ENCODE data around the gene TMC5. TPM values are rescaled to one million over a fixed set of nuclear protein-coding genes. Genes with fewer than 3 reads are reported as not detected.
A peak's percentile ranks its signal among the peaks of the same experiment; 100 is the strongest.

The TMC5 gene
- total RNA-seq, 6 donors from 2014 or later, result 37.1 to 99.5 (median 62.4) TPM

- DNase-seq, result no peak
- no peak for ATAC-seq (ENCODE audit: low FRiP score in 2 of 2)
- Histone ChIP-seq H3K27ac (no peak overlapping the region), H3K36me3 (peaks cover 0 to 37% (median 15%) of the 10 kb centered on the region in 4 donors), H3K9me3 (no peaks in the 10 kb centered on the region), H3K4me3 (no peak overlapping the region), H3K4me1 (no peaks in the 10 kb centered on the region), H3K27me3 (no peaks in the 10 kb centered on the region)
- TF ChIP-seq POLR2A (IDR thresholded peaks at IDR 0.05), result no peak
- WGBS, 2 donors, result 77 to 90% methylated on average over 11 to 12 of the region's 12 CpGs
These were observed 46.0 kb downstream of the TMC5 start for GRCh38 chr16:19463468-19464315.

GRCh38 chr16:19468300-19468699, 50.6 kb downstream of the TMC5 start:
- TF ChIP-seq POLR2A (IDR thresholded peaks at IDR 0.05), result no peak
- TF ChIP-seq POLR2AphosphoS5 (IDR thresholded peaks at IDR 0.05), result no peak
- no peak for TF ChIP-seq CTCF (IDR thresholded peaks at IDR 0.05)
- TF ChIP-seq EP300 (IDR thresholded peaks at IDR 0.05), result no peak
- H3K4me3 ChIP-seq, result no peak overlapping the region
- no peaks in the 10 kb centered on the region for H3K27me3 ChIP-seq
- H3K4me1 ChIP-seq, result no peaks in the 10 kb centered on the region
- no peaks in the 10 kb centered on the region for H3K9me3 ChIP-seq
- DNase-seq (no peak), ATAC-seq (ENCODE audit: low FRiP score in 2 of 2) (no peak)
- 87 to 89% methylated on average over 3 of the region's 3 CpGs for WGBS, 2 donors
- H3K36me3 ChIP-seq, result peaks cover 4 to 50% (median 26%) of the 10 kb centered on the region in 4 donors
- H3K27ac ChIP-seq, result no peak overlapping the region

GRCh38 chr16:19472482-19472881, 54.8 kb downstream of the TMC5 start:
- Histone ChIP-seq H3K9me3 (no peaks in the 10 kb centered on the region), H3K27me3 (no peaks in the 10 kb centered on the region), H3K27ac (no peak overlapping the region), H3K4me3 (no peak overlapping the region), H3K4me1 (no peaks in the 10 kb centered on the region), H3K36me3 (peaks cover 3 to 49% (median 25%) of the 10 kb centered on the region in 4 donors)
- ATAC-seq (ENCODE audit: low FRiP score in 2 of 2), result no peak
- WGBS, 2 donors, result 82 to 89% methylated on average over 5 to 6 of the region's 6 CpGs
- TF ChIP-seq CTCF (IDR thresholded peaks at IDR 0.05) (no peak), POLR2AphosphoS5 (IDR thresholded peaks at IDR 0.05) (no peak), POLR2A (IDR thresholded peaks at IDR 0.05) (no peak), EP300 (IDR thresholded peaks at IDR 0.05) (no peak)
- no peak for DNase-seq

- Histone ChIP-seq H3K9me3 (no peaks in the 10 kb centered on the region), H3K27ac (no peak overlapping the region), H3K27me3 (no peaks in the 10 kb centered on the region), H3K4me1 (no peaks in the 10 kb centered on the region), H3K4me3 (no peak overlapping the region), H3K36me3 (peaks cover 0 to 43% (median 18%) of the 10 kb centered on the region in 4 donors)
- ATAC-seq (ENCODE audit: low FRiP score in 2 of 2) (peak in 1 of 2 donors; percentile 39), DNase-seq (no peak)
- 73 to 84% methylated on average over 5 of the region's 5 CpGs for WGBS, 2 donors
- TF ChIP-seq EP300 (IDR thresholded peaks at IDR 0.05) (no peak), POLR2AphosphoS5 (IDR thresholded peaks at IDR 0.05) (no peak), POLR2A (IDR thresholded peaks at IDR 0.05) (no peak), CTCF (IDR thresholded peaks at IDR 0.05) (no peak)
These were observed 56.9 kb downstream of the TMC5 start for GRCh38 chr16:19474617-19475016.

GRCh38 chr16:19478505-19478904, 60.8 kb downstream of the TMC5 start:
- H3K27ac ChIP-seq, result no peak overlapping the region
- WGBS, 2 donors, result 97 to 100% methylated on average over 1 of the region's 1 CpG

More at GRCh38 chr16:19478505-19478904, 60.8 kb downstream of the TMC5 start:
- no peaks in the 10 kb centered on the region for H3K4me1 ChIP-seq
- H3K27me3 ChIP-seq, result no peaks in the 10 kb centered on the region
- DNase-seq (no peak), ATAC-seq (ENCODE audit: low FRiP score in 2 of 2) (no peak)
- peaks cover 0 to 34% (median 16%) of the 10 kb centered on the region in 4 donors for H3K36me3 ChIP-seq
- H3K9me3 ChIP-seq, result no peaks in the 10 kb centered on the region
- TF ChIP-seq EP300 (IDR thresholded peaks at IDR 0.05), result no peak
- TF ChIP-seq POLR2A (IDR thresholded peaks at IDR 0.05), result no peak
- no peak for TF ChIP-seq POLR2AphosphoS5 (IDR thresholded peaks at IDR 0.05)
- TF ChIP-seq CTCF (IDR thresholded peaks at IDR 0.05), result no peak
- no peak overlapping the region for H3K4me3 ChIP-seq

Data from upper lobe of left lung (tissue), 6 donors.